SK-N-SH (cell line): ENCODE data around the gene UCN2. TPM values are rescaled to one million over a fixed set of nuclear protein-coding genes. Genes with fewer than 3 reads are reported as not detected.

Experiments used
- CTCF ChIA-PET: fragments of 300-600, 350-600 bp; formaldehyde crosslinking; extraction: SDS; loops from one replicate; lab custom pipeline; 2021; lab: Yijun Ruan, JAX
- POLR2A ChIA-PET: fragments of 350-600 bp; sonication (Branson Sonifier 250); formaldehyde crosslinking; extraction: SDS; loops from one replicate; lab custom pipeline; 2020; ENCODE audit warnings: antibody characterized with exemption, inconsistent platforms; lab: Yijun Ruan, JAX
- DNase-seq: peaks from one replicate; pipeline ENCODE4 v3.0.0; 2012
- H2AFZ ChIP-seq: fragments of 200-600 bp; sonication (generic); 2 replicates; pipeline ENCODE4 v1.8.1; 2016; ENCODE audit warnings: antibody characterized with exemption, mild to moderate bottlenecking, low read depth
- H3F3A ChIP-seq: fragments of 200-600 bp; sonication (generic); replicated peaks from 2 replicates; pipeline ENCODE3; 2016; ENCODE audit warnings: antibody characterized with exemption, mild to moderate bottlenecking; ENCODE audit not compliant: insufficient read depth
- H3K27ac ChIP-seq, 2 experiments: fragments of 200-500 bp in 1 of 2; fragments of 200-600 bp in 1 of 2; sonication (Bioruptor generic) in 1 of 2; sonication (generic), shearing (Covaris generic) in 1 of 2; 2 replicates each; pipeline versions ENCODE4 v1.5.1 to v1.6.1; 2014 to 2016; ENCODE audit warnings: low read depth in 2 of 2, inconsistent platforms in 1 of 2, low read length in 1 of 2, mild to moderate bottlenecking in 1 of 2, mixed read lengths in 1 of 2
- H3K27me3 ChIP-seq: fragments of 200-600 bp; sonication (generic), shearing (Covaris generic); 2 replicates; pipeline ENCODE4 v1.6.1; 2016; ENCODE audit warnings: mixed run types; ENCODE audit not compliant: insufficient read depth
- H3K36me3 ChIP-seq, 2 experiments: fragments of 200-500 bp in 1 of 2; fragments of 200-600 bp in 1 of 2; sonication (Bioruptor generic) in 1 of 2; sonication (generic) in 1 of 2; replicated peaks in 1 of 2; 2 replicates each; pipeline versions ENCODE3 to v1.5.1; 2014 to 2016; ENCODE audit warnings: low read length in 1 of 2, mild to moderate bottlenecking in 1 of 2; ENCODE audit not compliant: insufficient read depth in 2 of 2, control insufficient read depth in 1 of 2
- H3K4me1 ChIP-seq, 2 experiments: fragments of 200-500 bp in 1 of 2; fragments of 200-600 bp in 1 of 2; sonication (Bioruptor generic) in 1 of 2; sonication (generic), shearing (Covaris generic) in 1 of 2; 2 replicates each; pipeline versions ENCODE4 v1.5.1 to v1.6.1; 2014 to 2016; ENCODE audit warnings: low read depth in 1 of 2, low read length in 1 of 2, mixed run types in 1 of 2; ENCODE audit not compliant: insufficient read depth in 2 of 2, control insufficient read depth in 1 of 2
- H3K4me2 ChIP-seq: fragments of 200-600 bp; sonication (generic), shearing (Covaris generic); 2 replicates; pipeline ENCODE4 v1.6.1; 2017; ENCODE audit warnings: mixed run types
- H3K4me3 ChIP-seq, 2 experiments: fragments of 200-500 bp in 1 of 2; fragments of 200-600 bp in 1 of 2; sonication (Bioruptor generic) in 1 of 2; sonication (generic), shearing (Covaris generic) in 1 of 2; 2 replicates each; pipeline versions ENCODE4 v1.5.1 to v1.8.1; 2014 to 2016; ENCODE audit warnings: low read depth in 2 of 2, inconsistent platforms in 1 of 2, low read length in 1 of 2, mild to moderate bottlenecking in 1 of 2, mixed read lengths in 1 of 2, moderate library complexity in 1 of 2
- H3K79me2 ChIP-seq: fragments of 200-600 bp; sonication (generic); 2 replicates; pipeline ENCODE4 v1.8.1; 2017; ENCODE audit warnings: mild to moderate bottlenecking; ENCODE audit not compliant: insufficient read depth
- H3K9ac ChIP-seq: fragments of 200-600 bp; sonication (generic); 2 replicates; pipeline ENCODE4 v1.6.1; 2017; ENCODE audit warnings: mixed run types
- H3K9me2 ChIP-seq: fragments of 200-600 bp; sonication (generic); 2 replicates; pipeline ENCODE4 v1.6.1; 2017; ENCODE audit warnings: mixed run types
- H3K9me3 ChIP-seq: fragments of 200-600 bp; sonication (generic); 2 replicates; pipeline ENCODE4 v1.6.1; 2017; ENCODE audit warnings: mixed run types, mild to moderate bottlenecking, moderate library complexity
- H4K20me1 ChIP-seq: fragments of 200-600 bp; sonication (generic); 2 replicates; pipeline ENCODE4 v1.6.1; 2017; ENCODE audit warnings: mild to moderate bottlenecking, mixed run types; ENCODE audit not compliant: insufficient read depth
- CHD2 ChIP-seq: fragments of 150-350 bp; IDR thresholded peaks from 2 replicates; pipeline ENCODE4 v1.6.1; 2018; ENCODE audit warnings: low read length; ENCODE audit not compliant: partially characterized antibody
- ELF1 ChIP-seq: IDR thresholded peaks from 2 replicates; pipeline ENCODE4 v1.4.0; 2012
- EZH2phosphoT487 ChIP-seq: fragments of 200-600 bp; sonication (generic); IDR thresholded peaks from 2 replicates; pipeline ENCODE4 v1.6.1; 2017; ENCODE audit warnings: low read depth, mixed run types, mild to moderate bottlenecking, antibody characterized with exemption, moderate library complexity, borderline replicate concordance
- FOXJ3 ChIP-seq: sonication (generic); formaldehyde crosslinking; IDR thresholded peaks from 2 replicates; pipeline ENCODE4 v1.5.1; 2020; ENCODE audit warnings: mild to moderate bottlenecking, missing genetic modification reagents
- GABPA ChIP-seq: IDR thresholded peaks from 2 replicates; pipeline ENCODE4 v1.4.0; 2012; ENCODE audit warnings: low read depth, mild to moderate bottlenecking
- GATA2 ChIP-seq: sonication (generic); formaldehyde crosslinking; IDR thresholded peaks from 2 replicates; pipeline ENCODE4 v1.5.0; 2020; ENCODE audit warnings: mild to moderate bottlenecking, missing genetic modification reagents
- IRF3 ChIP-seq: fragments of 150-350 bp; IDR thresholded peaks from 2 replicates; pipeline ENCODE4 v1.6.1; 2016; ENCODE audit warnings: mild to moderate bottlenecking, low read depth, low read length
- JUND ChIP-seq: IDR thresholded peaks from 2 replicates; pipeline ENCODE4 v1.4.0; 2012
- MAX ChIP-seq: IDR thresholded peaks from 2 replicates; pipeline ENCODE4 v1.4.0; 2012; ENCODE audit warnings: low read depth
- MEF2A ChIP-seq: IDR thresholded peaks from 2 replicates; pipeline ENCODE4 v1.4.0; 2012; ENCODE audit warnings: low read depth, borderline replicate concordance
- NFIC ChIP-seq: IDR thresholded peaks from 2 replicates; pipeline ENCODE4 v1.4.0; 2012; ENCODE audit warnings: borderline replicate concordance
- NRF1 ChIP-seq: IDR thresholded peaks from 2 replicates; pipeline ENCODE4 v1.6.1; 2012; ENCODE audit warnings: low read depth, mild to moderate bottlenecking, low read length
- RAD21 ChIP-seq: IDR thresholded peaks from 2 replicates; pipeline ENCODE4 v1.6.1; 2012; ENCODE audit warnings: mild to moderate bottlenecking, low read length
- RCOR1 ChIP-seq: fragments of 150-350 bp; IDR thresholded peaks from 2 replicates; pipeline ENCODE4 v1.6.1; 2017; ENCODE audit warnings: antibody characterized with exemption, low read length
- RFX5 ChIP-seq: IDR thresholded peaks from 2 replicates; pipeline ENCODE4 v1.6.1; 2012; ENCODE audit warnings: mild to moderate bottlenecking, improper control_type of control experiment, low read length
- RXRA ChIP-seq: IDR thresholded peaks from 2 replicates; pipeline ENCODE4 v1.4.0; 2012; ENCODE audit warnings: low read depth, mild to moderate bottlenecking, borderline replicate concordance
- TAF1 ChIP-seq: IDR thresholded peaks from 2 replicates; pipeline ENCODE4 v1.6.1; 2012; ENCODE audit warnings: low read depth, mild to moderate bottlenecking, low read length, moderate library complexity, borderline replicate concordance
- USF1 ChIP-seq: IDR thresholded peaks from 2 replicates; pipeline ENCODE4 v1.4.0; 2012; ENCODE audit warnings: low read depth, borderline replicate concordance
- YY1 ChIP-seq: IDR thresholded peaks from 2 replicates; pipeline ENCODE4 v1.4.0; 2012; ENCODE audit warnings: low read depth, mild to moderate bottlenecking
- ZBTB33 ChIP-seq: IDR thresholded peaks from 2 replicates; pipeline ENCODE4 v1.4.0; 2012; ENCODE audit warnings: low read depth, borderline replicate concordance
- WGBS: methylation state at CpG from one replicate; pipeline ENCODE4 v1.1.6; 2017; ENCODE audit warnings: low lambda C conversion rate; 5-methylcytosine and 5-hydroxymethylcytosine counted together
- polyA plus RNA-seq, 3 experiments: library from polyadenylated mRNA; depleted of rRNA; stranded (reverse); fragments of >200 nt; gene quantifications; 2 replicates each; pipeline ENCODE4 v1.2.3, GENCODE V29; 2012

The UCN2 gene
- polyA plus RNA-seq, 1 of the 3 experiments (the other 2 are of a cell fraction), result 0.69 TPM

- Histone ChIP-seq H3K4me1 (no peaks in the 10 kb centered on the region), H3K27me3 (no peaks in the 10 kb centered on the region), H3K27ac (no peak overlapping the region), H4K20me1 (no peaks in the 10 kb centered on the region), H3K4me2 (no peak overlapping the region), H3K9me3 (no peaks in the 10 kb centered on the region), H3F3A (no peaks in the 10 kb centered on the region), H3K36me3 (no peaks in the 10 kb centered on the region), H3K9ac (no peak overlapping the region), H3K79me2 (no peaks in the 10 kb centered on the region), H3K9me2 (no peaks in the 10 kb centered on the region), H2AFZ (no peak overlapping the region), H3K4me3 (no peak overlapping the region)
- 90% methylated on average over 10 of the region's 14 CpGs for WGBS
- ChIA-PET CTCF (no interaction called here), POLR2A (no interaction called here)
- TF ChIP-seq USF1 (no peak), RFX5 (no peak), NFIC (no peak), EZH2phosphoT487 (no peak), JUND (no peak), IRF3 (no peak), NRF1 (no peak), ELF1 (no peak), YY1 (no peak), FOXJ3 (CRISPR knock-in tag) (no peak), GATA2 (CRISPR knock-in tag) (no peak), MAX (no peak)
- DNase-seq, result no peak
These were observed 18.3 kb upstream of the UCN2 start for GRCh38 chr3:48581621-48582481.

GRCh38 chr3:48576647-48577046 is 13.1 kb upstream of the UCN2 start:
- Histone ChIP-seq H3K9me3 (no peaks in the 10 kb centered on the region), H2AFZ (no peak overlapping the region), H3K4me2 (no peak overlapping the region), H3K27ac (no peak overlapping the region), H3K9me2 (no peaks in the 10 kb centered on the region), H3K9ac (no peak overlapping the region), H4K20me1 (no peaks in the 10 kb centered on the region), H3K4me1 (no peaks in the 10 kb centered on the region)
- ChIA-PET POLR2A (no interaction called here), CTCF (interaction anchor here (0.7 to 1.1 kb wide), 2 partner anchors 12 to 28 kb away, joined by 3 read pairs; no protein-coding TSS in a partner anchor)
- DNase-seq, result no peak
- TF ChIP-seq RCOR1, result no peak
- no peak for TF ChIP-seq JUND
- TF ChIP-seq CHD2, result no peak
- TF ChIP-seq RAD21, result no peak
- TF ChIP-seq IRF3, result no peak
- no peak for TF ChIP-seq MEF2A
- TF ChIP-seq FOXJ3 (CRISPR knock-in tag), result no peak
- no peak for TF ChIP-seq TAF1
- TF ChIP-seq RXRA, result no peak
- TF ChIP-seq EZH2phosphoT487, result no peak
- no peak for TF ChIP-seq ZBTB33
- no peak for TF ChIP-seq GABPA
- TF ChIP-seq, all 33 proteins: peak for 0
- H3K36me3 ChIP-seq, result no peaks in the 10 kb centered on the region
- H3K27me3 ChIP-seq, result no peaks in the 10 kb centered on the region
- no peak overlapping the region for H3K4me3 ChIP-seq
- 87% methylated on average over 2 of the region's 4 CpGs for WGBS
- H3K79me2 ChIP-seq, result no peaks in the 10 kb centered on the region
- H3F3A ChIP-seq, result no peaks in the 10 kb centered on the region
